Keratinocyte (primary cell): ENCODE measurements around the gene ABHD12B.

Experiments
- CTCF ChIP-seq, 3 experiments: IDR thresholded peaks in 1 of 3; conservative IDR thresholded peaks in 1 of 3; optimal IDR thresholded peaks in 1 of 3; 2 replicates in 2 of 3; 3 replicates in 1 of 3; pipeline versions ENCODE3 to v1.5.1; 2011; ENCODE audit warnings: low read length in 3 of 3, mild to moderate bottlenecking in 3 of 3, moderate library complexity in 2 of 3, control low read depth in 1 of 3, inconsistent platforms in 1 of 3; ENCODE audit not compliant: insufficient read depth in 2 of 3; ENCODE audit errors: extremely low read depth in 1 of 3
- EZH2 ChIP-seq: IDR thresholded peaks from one replicate; pipeline ENCODE4 v1.6.1; 2012; ENCODE audit warnings: inconsistent platforms, mild to moderate bottlenecking, low read length, moderate library complexity

GRCh38 chr14:50837271-50837670 lies 34.6 kb upstream of the ABHD12B start:
- no peak for TF ChIP-seq CTCF (optimal IDR thresholded peaks at IDR 0.05 in 1 of 3, IDR thresholded peaks at IDR 0.05 in 1 of 3, conservative IDR thresholded peaks at IDR 0.05 in 1 of 3; ENCODE audit: extremely low read depth in 1 of 3, insufficient read depth in 2 of 3, low read length in 3 of 3)
- TF ChIP-seq EZH2 = no peak
